SH-SY5Y (cell line): ENCODE results near the gene OAF.

Source experiments
- GATA2 ChIP-seq: IDR thresholded peaks from 2 replicates; pipeline ENCODE4 v1.6.1; 2011; ENCODE audit warnings: mild to moderate bottlenecking, low read depth, low read length
- GATA3 ChIP-seq: IDR thresholded peaks from 2 replicates; pipeline ENCODE4 v1.6.1; 2011; ENCODE audit warnings: low read depth, mild to moderate bottlenecking, low read length, moderate library complexity

Gene OAF

DNA sequence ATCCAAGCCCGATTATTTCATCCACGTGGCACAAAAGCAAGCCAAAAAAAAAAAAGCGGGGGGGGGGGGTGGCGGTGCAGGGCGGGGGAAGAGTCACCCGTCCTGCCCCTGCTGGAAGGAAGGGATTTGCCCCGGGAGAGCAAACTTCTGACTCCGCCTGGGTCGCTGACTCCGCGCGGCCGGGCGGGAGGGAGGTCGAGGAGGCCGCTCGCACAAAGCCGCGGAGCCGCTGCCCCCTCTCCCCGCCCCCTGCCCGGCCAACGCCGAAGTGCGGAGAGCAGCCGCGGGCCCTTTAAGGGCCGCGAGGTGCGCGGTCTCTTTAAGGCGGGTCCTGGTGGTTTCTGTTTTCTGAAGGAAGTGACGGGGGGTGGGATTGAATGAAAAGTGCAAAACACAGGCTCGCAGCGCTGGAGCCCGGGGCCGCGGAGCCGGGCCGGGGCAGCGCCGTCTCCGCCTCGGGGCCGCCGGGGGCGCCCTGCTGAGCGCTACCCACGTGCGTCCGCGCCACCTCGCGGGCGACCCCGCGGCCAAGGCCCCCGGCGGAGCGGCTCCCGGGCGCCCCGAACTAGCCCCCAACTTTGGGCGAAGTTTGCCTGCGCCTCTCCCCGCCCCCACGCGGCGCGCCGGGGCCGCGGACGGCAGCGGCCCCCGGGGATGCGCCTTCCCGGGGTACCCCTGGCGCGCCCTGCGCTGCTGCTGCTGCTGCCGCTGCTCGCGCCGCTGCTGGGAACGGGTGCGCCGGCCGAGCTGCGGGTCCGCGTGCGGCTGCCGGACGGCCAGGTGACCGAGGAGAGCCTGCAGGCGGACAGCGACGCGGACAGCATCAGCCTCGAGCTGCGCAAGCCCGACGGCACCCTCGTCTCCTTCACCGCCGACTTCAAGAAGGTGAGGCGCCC, at the start of gene OAF:
Gene OAF (plus strand): TSS at position 407 of the 896 bp plus-strand sequence. CDS start 248 bp downstream, at position 655.
- no peak for TF ChIP-seq GATA3

DNA sequence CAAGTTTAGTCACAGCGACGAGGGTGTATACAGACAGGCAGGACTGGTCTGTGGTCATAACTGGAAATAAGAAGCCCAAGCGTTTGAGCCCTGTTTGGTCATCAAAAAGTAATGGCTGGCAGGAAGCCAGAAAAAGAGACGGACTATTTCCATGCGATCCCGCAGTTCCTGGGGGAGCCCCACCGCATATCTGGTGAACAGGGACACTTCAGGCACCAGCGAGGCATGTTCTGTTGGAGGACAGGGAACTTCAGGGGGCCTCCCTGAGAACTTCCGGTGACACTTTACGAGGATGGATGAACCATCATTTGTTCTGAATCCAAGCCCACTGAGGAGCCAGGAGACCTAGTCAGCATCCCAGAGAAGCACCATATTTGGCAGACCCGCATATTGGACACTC, 43.2 kb upstream of the OAF start:
- no peak for TF ChIP-seq GATA2
- no peak for TF ChIP-seq GATA3

DNA sequence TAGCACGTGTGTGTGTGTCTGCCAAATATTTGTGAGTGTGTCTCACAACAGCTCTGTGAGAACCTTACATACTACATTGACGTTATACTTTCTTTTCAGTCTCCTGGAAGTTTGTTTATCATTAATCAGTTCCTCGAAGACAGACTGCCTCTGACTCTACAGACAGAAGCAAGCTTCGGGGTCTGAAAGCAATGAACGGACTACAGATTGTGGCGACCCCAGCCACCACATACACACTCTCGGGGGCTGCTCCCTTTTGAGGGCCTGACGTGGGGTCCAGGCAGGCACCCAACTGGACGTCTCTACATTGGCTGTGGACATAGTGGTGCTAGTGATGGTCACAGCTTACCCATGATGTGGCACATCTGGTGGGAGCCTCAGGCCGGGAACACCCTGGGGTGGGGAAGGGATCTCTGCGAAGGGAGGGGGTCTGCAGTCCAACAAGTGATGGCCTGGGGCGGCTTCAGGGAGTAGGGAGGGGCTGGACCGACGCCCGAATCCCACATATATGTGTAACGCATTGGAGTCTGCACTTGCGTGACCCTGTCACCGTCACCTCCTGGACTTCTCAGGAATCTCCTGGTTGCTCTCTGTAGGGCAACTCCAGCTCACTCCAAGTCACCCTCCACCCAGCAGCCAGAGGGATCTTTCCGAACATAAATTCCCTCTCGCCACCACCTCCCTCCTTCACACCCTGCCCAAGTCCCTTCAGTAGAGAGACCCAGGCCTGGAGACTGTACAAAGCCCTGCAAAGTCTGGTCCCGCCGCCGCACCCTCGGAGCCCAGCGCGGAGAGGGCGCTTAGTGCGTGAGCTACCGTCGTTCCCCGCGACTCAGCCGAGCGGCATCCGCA, 42.5 kb upstream of the OAF start:
- TF ChIP-seq GATA3 (no peak), GATA2 (no peak)

DNA sequence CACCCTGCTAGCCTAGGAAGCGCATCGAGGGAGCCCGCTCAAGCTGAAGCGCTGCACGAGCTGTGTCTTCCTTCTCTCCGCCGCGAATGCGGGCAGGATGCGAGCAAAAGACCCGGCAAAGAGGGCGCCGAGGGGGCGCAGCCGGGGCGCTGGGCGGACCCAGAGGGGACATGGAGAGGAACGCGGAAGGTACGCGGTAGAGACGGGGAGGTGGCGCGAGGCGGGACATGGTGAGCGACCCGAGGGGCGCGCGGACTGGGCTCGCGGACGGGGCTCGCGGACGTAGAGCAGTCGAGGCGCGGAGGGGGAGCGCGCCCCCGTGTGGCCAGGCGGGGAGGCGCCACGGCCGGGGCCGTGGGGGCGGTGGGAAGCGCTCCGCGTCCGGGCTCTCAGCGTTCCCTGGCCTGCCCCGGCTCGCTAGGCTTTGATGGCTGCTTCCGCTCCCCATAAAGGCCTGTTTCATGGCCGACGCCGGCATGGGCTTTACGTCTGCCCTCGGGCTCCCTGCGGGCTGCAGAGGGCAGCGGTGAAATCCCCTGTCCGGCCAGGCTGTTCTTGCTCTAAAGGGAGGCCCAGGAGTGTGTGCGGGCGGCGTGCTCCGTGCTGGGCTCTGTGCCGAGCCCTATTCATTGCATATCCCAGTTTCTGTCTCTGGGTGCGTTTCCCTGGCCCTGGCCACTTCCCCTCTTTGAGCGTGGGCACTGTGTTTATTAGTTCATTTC, 41.7 kb upstream of the OAF start:
- TF ChIP-seq GATA2: no peak
- no peak for TF ChIP-seq GATA3

DNA sequence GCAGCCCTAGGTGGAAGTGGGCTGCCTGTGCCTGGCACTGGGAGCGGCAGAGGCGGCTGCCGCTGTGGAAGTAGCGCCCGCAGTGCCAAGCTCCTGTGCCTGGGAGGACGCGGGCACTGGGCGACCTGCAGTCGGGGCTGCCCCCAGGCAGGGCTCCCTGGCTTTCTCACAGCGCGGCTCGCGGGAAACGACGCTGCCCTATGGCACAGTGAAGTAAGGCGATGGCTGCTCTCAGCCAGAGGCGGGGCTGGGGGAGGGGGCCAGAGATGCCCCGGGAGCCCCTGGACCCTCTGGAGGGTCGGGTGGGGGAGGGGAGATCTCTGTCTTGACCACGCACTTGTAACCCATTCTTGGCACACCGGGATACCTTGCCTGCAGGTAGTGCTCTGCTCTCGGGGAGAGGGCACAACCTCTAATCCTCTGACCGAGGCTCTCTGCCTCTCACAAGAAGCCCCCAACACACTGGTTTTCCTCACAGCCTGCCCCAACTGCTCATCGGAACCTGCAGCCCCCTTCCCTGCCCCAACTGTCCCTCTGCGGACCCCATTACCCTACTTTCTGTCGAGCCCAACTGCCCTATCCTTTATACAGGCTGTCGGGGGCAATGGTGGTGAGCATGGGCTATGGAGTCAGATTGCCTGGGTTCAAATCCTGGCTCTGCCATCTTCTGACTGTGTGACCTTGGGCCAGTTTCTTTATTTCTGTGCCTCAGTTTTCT, 40.7 kb upstream of the OAF start:
- TF ChIP-seq GATA3 (no peak), GATA2 (no peak)

DNA sequence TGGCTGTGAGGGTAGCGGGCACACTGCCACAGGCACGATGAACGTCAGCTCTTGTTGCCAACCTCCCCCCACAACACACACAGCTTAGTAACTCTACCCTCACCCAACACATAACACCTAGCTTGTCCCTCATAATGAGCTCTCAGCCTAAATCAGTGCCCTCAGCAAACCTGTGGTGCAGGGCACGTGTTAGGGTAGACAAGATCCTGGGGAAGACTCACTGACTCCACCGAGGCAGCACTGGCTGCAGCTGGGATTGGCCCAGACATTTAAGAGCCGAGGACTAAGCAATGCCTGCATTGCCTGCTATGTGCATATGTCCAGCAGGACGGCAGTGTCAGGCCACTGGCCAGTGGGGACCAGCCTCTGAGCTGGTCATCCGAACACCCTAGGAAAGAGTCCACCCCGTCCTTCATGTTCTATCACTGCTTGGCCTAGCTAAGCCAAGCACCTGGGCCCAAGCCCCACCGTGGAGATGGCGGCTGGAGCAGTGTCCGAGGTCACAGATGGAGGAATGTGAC, 40.0 kb upstream of the OAF start:
- TF ChIP-seq GATA3 (no peak), GATA2 (no peak)

DNA sequence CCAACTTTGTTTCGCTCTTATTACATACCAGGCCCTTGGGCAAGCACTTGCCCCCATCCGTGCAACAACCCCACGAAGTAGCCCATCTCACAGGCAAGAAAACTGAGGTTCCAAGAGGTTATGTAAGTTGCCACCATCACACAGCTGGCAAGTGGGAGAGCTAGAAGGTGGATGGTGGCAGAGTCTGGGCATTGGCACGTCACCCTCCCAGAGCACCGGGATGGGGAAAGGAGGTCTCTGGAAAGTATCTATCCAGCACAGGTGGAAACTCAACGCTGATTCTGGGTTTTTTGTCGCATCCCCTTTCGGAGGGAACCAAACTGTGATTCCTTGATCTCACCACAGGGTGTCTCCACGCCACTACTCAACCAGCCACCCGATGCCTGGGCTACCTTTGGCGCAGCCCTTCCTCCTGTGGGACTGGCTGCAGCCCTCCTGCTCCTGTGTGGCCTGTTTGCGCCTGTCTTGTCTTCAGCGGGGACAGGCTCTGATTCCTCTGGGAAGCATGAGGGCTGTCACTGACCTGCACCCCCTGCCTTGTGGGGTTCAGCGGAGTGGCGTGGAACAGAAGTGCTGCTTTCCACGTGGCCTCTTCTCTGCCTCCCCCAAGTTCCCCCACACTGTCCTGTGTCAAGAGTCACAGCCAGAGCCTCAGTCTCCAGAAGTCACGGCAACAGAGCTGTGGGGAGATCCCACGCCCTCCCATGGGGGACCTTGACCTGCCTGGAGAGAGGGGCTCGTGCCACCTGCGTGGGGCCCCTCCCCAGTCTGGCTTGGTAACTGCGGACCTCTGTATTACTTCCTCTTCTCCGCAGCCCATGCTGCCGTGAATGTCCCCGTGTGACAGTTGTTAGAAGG, 38.5 kb upstream of the OAF start:
- no peak for TF ChIP-seq GATA3
- no peak for TF ChIP-seq GATA2

DNA sequence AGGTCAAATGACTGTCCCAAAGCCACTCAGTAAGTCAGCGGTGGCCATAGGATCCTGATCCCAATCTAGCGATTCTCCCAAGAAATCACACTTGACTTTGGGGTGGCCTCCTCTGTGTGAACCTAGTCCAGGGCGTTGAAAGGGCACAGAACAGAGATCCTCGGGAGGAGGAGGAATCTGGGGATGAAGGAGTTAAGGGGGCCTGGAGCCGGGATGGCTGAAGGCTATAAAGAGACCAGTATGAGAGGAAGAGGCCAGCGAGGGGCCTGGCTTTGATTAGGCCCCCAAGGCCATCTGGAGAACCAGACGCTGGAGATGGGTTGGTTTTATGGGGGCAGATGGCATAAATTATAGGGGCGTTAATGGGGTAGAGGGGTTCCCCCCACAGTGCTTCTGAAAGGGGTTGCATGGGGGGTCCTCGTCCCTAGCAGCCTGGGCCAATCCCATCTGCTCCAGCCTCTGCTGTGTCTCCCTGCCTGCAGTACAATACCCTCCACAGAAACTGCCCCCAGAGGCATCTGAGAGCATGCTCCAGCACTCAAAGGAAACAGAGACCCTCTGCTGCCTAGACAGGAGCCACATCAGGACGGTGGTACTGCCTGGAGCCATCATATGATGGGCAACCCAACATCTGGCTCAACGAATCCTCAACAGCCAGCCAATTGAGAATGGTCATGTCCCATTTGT, 37.7 kb upstream of the OAF start:
- TF ChIP-seq GATA2: no peak
- TF ChIP-seq GATA3: no peak

DNA sequence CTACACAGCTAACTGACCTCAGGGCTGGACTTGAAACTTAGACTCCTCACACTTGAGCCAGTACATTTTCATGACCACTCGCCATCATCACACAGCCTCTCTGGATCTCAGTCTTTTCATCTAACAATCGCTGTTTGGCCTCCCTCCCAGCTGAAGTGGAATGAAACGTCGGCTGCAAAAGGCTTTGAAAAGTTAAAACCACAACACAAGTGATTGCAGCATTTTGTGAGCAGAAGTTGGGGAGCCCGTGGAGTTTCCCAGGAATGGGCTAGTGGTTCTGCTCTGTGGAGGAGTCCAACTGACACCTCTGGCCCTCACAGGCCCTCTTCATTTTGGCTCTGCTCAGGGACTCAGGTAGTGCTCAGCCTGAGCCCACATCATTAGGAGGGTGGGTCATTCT, 37.0 kb upstream of the OAF start:
- TF ChIP-seq GATA2: no peak
- no peak for TF ChIP-seq GATA3

DNA sequence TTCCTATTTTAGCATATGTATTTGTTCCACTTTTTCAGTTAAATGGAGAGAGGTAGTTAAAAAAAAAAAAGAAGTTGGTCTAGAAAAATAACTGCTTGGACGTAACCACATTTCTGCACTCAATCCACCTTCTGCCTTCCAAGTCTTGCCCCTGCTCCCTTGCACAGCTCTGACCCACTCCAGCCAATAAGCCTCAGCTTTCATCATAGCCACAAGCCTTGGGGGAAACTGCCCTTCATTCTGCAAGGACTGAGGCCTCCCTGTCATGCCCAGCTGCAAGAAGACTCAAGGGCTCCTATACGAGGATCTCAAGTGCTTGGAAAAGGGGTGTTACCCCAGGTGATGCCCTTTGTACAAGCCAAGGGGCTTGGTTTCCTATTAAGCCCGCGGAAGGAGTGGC, 36.0 kb upstream of the OAF start:
- no peak for TF ChIP-seq GATA3

DNA sequence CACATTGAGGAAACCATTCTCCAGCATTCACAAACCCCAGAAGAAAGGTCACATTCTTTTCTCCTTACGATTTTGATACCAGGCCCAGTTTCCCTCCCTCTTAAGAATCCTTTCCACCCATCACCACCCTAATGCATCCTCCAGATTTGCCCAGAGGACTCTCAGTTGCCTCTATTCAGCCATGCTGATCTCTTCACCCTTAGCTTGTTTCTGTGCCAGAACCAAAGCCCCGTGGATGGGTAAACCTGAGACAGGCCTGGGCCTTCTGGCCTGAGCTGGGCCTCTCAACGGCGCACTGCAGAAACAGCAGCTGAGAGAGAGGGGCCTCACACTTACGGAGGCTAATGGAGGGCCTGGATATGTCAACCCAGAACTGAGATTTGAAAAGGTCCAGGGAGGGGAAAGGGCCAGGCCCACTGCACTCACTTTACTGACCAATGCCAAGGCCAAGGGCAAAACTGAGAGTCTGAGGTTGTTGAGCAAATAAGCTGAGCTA, 32.2 kb upstream of the OAF start:
- TF ChIP-seq GATA3: no peak
- no peak for TF ChIP-seq GATA2
